Activated gamma-delta T cell treated with Interleukin-2 at 50 U/mL for 16 hours (primary cell): Measurements from ENCODE around the gene TAS2R38.

ENCODE experiments used
- DNase-seq: peaks from one replicate; pipeline ENCODE4 v3.0.0-alpha.2; 2020

TAS2R38 gene

DNA sequence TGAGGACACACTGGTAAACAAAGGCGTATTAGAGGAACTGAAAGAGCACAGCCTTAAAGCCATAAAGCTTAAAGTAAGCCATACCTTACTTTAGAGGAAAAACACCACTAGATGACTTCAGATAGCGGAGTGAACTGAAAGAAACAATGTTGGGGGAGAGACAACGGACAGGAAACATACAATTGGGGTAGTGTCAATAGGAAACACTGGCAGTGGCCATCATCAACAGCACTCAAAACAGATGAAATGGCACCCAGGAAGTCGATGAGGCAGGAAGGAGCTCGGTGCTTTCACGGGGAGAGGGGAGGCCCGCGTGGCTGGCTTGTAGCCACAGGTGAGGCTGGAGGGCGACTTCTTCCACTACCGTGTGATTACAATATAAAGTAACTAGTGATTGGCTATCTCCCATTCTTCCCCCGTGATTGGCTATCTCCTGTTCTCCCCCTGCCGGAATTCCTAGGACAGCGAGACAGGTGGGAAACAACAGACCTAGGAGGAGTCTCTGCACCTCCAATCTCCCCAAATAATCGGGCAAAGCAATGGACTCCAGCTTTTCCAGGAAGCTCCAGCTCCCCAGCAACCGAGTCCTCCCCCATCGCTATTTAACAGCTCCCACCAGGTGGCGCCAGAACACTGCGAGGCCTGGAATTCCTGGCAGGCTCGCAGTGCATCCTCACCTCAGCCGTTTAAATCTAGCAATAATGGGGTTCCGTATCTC lies 2.4 kb upstream of the TAS2R38 start:
- peak; percentile 40 for DNase-seq

DNA sequence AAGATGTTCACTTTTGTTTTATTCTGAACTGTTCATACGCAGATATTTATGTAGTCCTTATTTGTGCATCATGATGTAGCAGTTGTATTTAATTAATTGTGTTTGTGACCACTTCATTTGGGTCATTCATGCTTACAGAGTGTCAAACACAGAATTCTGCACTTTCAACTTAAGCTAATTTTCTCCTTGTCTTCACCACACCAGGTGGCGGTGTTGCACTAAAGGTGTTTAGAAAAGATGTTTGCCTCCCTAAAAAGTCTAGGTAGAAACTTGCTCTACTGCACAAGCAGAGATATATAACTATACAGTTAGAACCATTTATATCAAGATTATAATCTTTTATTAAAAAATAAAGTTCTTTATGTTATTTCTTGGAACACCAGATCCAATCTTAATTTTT lies 1.3 kb upstream of the TAS2R38 start:
- DNase-seq, result no peak

DNA sequence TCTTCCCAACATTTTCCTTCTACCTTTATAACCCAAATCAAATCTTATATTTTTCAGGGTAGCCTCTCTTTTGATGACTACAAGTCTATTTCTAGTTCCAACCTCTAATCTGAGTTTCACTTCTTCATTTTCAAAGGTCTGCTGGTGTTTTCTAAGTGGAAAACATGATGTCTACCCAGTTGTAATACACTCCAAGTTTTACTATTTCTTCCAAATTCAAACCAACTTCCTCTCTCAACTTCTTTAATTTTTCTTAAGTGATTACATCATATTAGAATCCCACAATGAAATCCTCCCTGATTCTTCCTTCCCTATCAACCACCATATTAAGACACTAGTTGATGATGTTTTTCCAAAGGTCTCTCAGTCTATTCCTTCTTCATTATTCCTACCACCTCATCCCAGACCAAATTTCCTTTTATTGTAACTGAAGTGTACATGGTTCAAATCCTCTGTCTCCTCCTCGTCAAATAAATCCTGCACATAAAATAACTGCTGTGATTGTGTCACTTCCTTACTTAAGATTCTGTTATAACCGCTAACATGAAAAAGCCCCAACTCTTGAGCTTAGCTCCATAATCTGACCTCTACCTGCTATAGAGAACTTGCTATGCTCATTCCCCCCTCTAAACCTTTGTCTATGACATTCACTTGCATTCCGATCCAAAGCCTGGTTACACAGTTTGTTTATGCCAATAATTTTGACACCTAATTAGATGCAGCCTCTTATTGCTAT lies 12.7 kb downstream of the TAS2R38 start:
- DNase-seq, result no peak

DNA sequence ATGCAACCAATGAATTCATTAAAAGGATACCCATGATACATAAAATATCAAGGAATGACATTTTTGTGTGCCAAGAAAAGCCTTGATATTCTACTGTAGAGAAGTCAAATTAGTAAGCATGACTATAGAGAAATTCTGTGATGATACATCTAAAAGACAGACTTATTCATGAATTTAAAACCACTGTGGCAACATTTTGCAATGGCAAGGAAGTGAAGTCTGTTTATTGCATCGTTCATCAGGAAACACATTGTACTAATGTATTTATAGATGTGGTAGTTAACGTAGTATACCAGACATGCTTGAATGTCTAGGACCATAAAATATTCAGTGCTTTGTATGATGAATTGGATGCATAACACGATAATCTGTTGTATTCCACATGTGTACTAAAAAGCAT lies 17.5 kb downstream of the TAS2R38 start:
- no peak for DNase-seq

DNA sequence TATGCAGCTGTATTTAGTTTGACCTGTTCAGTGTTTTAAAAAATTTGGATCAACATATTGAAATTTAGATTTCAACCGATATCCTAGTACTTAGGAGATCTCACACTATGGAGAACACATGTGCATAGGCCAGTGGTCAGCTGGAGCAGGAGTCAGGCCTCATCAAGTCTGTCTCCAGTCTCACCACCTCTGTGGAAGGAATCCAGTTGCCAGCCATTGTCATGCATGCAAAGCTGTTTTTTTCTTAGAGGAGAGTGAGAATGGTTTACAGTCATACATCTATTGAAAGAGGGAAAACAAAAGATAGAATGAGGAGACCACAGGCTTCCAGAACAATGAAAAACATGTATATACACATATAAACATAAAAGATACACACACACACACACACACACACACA lies 19.2 kb downstream of the TAS2R38 start:
- no peak for DNase-seq

DNA sequence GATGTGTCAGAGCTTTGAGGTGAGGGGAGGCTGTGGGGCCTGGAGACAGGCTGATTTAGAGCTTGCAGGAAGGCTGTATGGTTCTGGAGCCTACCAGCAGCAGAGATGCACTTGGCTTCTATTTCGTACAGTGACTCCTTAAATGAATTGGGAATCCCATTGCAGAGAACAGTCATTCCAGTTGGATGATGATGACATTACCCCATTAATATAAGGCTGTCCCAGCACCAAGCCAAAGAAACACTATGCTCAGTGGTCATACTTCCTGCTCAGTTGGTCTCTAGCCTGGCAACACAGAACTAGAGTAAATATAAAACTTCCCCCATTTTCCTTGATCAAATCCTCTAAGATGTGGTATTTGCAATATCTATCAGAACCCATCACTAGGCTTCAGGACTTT lies 21.1 kb downstream of the TAS2R38 start:
- DNase-seq, result no peak

DNA sequence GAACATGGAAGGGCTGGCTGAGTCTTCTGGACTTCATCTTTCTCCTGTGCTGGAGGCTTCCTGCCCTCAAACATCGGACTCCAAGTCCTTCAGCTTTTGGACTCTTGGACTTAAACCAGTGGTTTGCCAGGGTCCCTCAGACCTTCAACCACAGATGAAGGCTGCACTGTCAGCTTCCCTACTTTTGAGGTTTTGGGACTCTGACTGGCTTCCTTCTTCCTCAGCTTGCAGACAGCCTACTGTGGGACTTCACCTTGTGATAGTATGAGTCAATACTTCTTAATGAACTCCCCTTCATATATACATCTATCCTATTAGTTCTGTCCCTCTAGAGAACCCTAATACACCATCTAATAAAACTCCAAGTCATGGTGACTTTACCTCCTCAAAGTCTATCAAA lies 22.8 kb downstream of the TAS2R38 start:
- no peak for DNase-seq

DNA sequence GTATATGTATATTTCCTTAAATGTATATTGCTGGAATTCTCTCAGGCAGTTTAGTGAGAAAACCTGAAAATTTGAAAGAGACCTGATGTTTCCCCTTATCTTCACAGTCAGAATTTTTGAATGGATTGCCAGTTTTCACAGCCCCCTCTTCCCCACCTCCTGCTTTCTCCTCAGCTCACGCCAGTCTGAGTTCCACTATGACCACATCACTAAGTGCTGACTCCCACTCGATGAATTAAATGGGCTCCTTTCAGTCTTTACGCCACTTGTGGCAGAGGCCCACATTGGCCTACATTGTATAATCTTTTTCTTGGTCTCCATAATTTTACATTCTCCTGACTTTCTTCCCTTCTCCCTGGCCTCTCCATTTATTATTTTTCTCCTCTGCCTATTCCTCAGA lies 23.7 kb downstream of the TAS2R38 start:
- DNase-seq, result no peak

DNA sequence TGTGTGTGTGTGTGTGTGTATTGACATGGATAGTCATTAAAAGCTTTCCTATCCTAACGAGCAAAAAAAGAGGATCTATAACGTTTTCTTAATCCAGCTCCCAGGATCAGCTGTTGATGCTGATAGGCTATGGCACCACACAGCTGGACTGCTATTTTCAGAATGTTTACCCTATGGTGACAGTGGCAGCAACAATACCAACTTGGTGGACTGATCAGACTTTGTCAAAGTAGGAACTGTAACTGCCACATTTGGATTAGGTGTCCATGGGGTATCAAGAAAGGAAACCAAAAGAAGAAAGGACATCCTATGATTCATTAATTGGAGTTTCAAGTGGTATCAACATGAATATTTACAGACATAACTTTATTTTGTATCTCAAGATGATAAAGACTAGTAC lies 24.1 kb downstream of the TAS2R38 start:
- DNase-seq, result no peak

DNA sequence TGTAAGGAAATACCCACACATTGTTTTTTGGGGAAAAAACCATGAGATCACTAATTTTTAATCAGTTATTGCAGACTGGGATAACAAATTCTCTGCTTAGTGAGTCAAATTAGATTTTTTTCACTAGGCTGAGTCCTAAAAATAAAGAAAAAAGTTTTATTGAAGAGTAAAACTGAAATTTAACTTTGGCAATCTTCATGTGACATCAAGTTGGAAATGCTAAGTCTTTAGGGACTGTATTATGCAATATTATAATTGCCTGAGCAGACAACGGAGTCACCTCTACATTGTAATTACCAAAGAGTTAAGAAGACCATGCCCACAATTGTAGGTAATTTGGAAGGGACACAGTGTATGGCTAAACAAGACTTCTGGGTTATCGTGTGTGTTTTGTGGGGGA lies 24.6 kb downstream of the TAS2R38 start:
- no peak for DNase-seq

DNA sequence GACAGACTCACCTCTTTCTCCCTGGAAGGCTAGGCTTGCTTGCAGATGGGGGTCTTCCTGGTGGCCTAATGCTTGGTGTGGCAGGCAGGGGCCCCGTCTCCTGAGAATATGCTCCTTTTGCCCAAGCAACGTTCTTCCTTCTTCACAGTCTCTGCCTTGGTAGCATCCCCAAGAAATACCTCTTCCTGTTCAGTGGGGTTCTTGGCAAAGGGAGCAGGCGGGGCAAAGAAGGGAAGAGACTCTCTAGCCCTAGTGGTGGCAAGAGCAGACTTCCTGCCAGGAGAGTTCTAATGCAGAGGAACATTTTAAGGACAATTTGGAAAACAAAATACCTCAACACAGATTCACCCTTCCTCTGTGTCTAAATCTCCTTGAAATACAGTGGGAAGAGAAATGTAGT lies 26.8 kb downstream of the TAS2R38 start, which contains the start of gene CLEC5A:
Gene CLEC5A, minus strand, starts transcription at position 179 of the 400 bp plus-strand sequence. CDS start 682 bp downstream, outside the sequence.
- no peak for DNase-seq

DNA sequence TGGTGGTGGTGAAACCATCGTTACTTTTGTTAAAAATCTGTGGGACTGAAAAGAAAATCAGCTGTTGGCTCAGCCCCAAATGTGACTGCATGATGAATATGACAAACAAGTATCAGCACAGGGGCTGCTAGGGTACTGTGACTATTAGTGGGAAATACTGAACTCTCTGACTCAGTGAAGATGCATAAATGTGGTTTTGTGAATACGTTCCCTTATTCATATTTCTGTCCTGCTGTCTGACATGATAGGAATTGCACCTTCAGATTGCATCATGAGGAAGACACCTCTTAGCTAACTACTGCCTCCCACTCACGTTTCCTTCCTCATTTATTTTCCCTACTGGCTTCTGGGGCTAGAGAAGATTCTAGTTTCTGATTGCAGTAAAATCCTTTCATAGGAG lies 28.2 kb downstream of the TAS2R38 start:
- no peak for DNase-seq

DNA sequence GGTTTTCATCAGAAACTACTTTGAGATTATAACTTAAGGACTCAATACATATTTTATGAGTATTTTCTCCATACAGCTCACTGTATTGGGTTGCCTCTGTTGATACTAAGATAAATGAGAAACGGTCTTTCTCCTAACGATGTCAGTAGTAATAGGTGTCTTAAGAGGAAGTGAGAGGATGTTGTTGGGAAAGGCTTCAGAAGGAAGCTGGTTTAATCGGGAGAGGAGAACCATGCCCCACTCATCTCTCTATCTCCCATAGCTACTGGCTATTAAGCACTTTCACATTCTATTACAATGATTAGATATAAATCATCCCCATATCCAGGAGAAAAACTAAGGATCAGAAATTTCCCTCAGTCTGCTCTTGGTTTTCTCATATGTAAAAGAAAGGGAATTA lies 28.8 kb downstream of the TAS2R38 start:
- no peak for DNase-seq

DNA sequence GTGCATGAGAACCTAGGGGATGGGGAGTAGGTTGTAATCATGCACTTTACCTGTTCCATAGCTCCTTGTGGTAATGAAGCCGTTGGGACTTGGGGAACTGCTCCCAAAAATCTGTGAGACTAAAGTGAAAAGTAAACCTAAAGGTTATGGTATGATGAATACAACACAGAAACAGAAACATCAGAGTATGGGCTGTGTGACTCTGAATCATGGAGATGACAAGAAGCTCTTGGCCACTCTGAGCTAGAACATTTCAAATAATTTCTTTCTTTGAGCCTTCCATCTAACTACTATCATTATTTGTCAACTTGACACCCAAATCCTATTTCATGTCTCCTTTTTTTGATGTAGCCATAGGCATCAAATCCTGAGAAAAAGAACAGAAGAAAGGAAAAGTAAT lies 29.7 kb downstream of the TAS2R38 start:
- no peak for DNase-seq

DNA sequence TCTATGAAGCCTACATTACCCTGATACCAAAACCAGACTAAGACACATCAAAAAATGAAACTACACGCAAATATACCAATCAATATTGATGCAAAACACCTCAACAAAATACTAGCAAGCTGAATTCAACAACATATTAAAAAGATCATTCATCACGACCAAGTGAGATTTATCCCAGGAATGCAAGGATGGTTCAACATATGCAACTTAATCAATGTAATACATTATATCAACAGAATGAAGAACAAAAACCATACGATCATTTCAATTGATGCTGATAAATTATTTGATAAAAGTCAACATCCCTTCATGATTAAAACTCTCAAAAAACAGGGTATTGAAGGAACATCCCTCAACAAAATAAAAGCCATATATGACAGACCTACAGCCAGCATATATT lies 32.5 kb downstream of the TAS2R38 start:
- DNase-seq, result no peak

DNA sequence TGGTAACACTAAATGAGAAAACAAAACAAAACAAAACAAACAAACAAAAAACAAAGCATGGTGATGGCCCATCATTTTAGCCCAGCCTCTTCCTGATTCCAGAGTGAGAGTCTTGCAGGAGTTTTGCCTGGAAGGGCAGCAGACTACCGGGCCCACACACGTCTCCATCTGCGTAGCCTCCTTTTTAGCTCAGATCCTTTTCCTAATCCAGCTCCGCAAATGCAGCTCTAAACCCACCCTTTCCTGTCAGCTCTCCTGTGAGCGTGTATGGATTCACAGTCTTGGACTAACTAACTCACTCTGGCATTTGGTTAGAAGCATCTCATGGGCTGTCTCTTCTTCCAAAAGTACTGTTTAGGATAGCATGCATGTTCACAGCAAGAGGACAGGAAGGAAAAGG lies 43.4 kb downstream of the TAS2R38 start:
- no peak for DNase-seq

DNA sequence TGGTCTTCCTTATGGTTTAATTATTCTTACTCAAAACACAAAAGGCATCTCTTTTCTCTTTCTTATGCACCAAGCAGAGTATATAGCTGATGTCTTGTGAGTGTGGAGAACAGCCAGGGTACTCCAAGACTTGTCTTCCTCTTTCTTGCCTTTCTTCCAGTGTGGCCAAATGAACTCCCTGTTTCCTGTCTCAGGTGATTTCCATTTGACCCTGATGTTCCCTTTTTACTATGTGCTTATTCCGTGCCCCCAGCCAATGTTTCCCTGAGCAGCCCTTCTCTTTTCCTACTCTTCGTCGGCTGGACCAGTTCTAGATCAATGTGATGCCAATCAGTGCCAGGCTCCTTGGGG lies 44.8 kb downstream of the TAS2R38 start:
- no peak for DNase-seq

DNA sequence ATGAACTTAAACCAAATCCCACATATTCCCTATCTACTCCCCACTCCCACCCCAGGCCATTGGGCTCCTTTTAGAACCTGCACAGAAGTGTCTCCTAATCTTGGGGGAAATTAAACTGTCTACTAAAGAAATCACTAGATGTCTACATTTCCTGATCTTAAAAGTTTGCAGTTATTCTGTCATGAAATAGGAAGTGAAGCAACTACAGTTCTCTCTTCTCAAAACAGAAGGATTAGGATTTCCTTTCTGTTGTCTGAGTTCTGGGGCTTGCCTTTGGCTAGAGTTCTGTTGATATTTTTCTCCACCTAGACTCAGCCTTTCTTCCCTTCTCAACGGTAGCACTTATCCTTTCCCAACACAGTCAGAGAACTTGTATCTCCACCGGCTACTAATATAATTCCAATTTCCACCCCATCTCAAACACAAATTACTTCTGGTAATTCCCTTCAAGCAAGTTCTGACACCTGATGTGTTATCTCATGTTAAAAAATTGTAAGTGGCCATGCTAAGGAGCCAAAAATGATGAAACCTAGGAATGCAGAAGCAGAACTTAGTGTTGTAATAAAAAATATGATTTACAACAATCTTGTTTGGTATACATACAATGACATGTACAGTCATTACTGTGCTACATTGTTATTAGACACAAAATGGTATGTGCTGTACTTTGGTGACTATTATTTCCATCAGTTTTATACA lies 45.3 kb downstream of the TAS2R38 start:
- DNase-seq, result no peak
